NCI-H146 treated with DMSO at 0.1 percent for 48 hours (cell line): ENCODE results near the gene NFKB1.

Experiments used
- DNase-seq: peaks from one replicate; lab custom pipeline; 2025; ENCODE audit not compliant: unreplicated experiment; lab: John Stamatoyannopoulos, UW

The NFKB1 gene

DNA sequence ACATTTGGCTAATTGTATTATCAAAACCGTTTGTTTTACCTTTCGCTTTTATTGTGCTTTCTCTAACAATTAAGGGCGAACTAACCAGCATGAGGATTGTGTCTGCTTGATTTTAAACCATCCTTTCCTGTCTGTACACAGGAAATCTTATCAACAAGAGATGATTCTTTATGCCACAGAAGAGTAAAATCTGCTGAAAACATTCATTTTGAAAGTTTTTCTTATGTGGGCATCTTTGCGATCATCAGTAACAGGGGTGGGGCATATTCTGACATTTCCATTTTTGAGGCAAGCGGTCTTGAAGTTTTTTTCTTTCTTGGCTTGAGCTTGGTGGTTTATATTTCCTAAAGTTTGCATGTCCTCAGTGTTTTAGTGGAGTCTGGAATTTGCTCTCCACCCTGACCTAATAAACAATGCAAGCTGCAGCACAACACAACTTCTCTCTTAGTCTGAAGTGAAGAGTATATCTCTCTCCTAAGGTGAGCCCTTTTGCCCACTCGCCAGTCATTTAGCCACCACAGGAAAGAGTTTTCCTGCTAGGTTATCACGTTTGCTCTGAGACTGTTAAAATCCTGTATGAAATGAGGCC lies 26.6 kb downstream of the NFKB1 start:
- DNase-seq = no peak

DNA sequence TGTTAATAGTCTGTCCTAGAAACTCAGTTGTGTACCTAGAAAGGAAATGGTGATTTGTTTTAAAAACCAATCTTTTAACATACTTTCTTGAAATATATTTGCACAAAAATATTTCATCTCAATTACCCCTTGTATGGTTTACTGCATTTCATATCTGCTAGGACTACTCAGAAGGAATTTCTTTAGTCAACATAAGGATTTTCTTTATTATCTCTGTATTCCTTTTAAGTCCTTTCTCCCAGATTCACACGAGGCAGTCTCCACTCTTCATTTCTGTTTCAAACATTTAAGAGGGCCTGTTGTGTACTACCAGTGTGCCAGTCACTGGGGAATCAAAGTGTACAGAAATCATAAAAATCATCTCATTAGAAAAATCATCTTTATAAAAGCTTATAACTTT lies 28.8 kb downstream of the NFKB1 start:
- DNase-seq = no peak

DNA sequence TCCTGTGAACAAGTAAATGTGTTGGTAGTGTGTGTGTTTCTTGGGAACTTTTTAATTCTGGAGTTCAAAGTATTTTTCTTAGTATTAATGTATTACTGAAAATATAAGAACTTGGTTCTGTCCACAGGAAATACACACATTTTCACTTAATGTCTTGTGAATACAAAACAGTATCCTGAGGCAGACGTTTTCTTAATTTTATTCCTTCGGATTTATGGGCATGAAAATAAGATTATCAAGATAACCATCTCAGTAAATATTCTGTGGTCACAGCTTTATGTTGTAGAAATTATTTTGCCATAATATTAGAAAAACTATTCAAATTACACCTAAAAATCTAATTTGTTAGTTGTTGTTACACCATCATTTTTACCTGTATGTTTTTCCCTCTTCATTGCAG lies 29.8 kb downstream of the NFKB1 start:
- DNase-seq = no peak

DNA sequence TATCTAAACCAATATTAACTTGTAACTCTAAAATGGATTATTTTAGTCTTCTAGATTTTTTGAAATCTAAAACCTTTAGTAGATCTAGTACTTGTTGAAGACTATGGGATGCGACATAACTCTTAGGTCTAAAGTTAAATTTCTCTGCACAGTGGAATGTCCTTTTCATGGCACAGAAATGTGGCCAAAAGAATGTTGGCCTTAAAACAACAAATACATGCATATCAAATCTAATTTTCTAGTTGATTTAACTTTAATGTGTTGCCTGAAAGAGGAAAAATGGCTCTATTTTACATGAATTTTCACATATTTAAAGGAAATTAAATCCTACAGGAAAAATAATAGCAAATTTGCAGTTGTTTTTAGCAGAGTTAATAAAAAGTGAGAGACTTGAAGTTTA lies 30.3 kb downstream of the NFKB1 start:
- no peak for DNase-seq

- no peak for DNase-seq
Observed at GRCh38 chr4:102533348-102533747, 32.2 kb downstream of the NFKB1 start.

DNA sequence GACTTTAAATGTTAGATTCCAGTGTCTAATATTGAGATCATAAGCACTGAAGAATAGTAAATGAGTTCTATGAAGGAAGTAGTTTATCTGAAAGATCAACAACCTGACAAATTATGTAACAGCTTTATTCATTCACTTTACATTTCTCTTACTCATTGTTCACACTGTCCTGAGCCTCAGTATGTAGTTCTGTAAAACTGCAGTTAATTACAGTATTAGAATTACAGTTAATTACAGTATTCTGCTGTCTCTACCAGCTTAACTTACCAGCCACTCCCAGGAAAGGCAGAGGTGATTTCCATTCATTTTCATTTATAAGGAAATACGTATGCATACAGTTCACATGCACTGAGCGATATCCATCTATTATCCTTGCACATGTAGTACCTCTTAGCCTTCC lies 32.7 kb downstream of the NFKB1 start:
- peak; percentile 20 for DNase-seq

DNA sequence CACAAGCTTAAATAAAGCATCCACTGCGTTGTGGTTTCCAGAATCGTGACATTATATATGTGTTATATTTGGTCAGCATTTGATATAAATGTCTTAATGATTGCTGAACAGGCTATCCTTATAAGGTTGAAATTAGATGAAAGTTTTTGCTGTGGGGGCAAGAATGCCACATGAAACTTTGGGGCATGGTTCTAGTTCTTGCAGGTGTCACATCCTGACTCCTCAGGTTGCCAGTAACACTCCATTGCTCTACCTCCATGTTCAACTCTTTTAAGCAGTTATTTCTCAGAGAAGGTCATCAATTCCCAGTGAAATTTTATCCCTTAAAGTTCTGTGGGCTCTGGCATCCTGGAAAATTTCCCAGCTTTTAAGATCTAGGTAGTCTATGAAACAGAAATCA lies 33.7 kb downstream of the NFKB1 start:
- DNase-seq = no peak

DNA sequence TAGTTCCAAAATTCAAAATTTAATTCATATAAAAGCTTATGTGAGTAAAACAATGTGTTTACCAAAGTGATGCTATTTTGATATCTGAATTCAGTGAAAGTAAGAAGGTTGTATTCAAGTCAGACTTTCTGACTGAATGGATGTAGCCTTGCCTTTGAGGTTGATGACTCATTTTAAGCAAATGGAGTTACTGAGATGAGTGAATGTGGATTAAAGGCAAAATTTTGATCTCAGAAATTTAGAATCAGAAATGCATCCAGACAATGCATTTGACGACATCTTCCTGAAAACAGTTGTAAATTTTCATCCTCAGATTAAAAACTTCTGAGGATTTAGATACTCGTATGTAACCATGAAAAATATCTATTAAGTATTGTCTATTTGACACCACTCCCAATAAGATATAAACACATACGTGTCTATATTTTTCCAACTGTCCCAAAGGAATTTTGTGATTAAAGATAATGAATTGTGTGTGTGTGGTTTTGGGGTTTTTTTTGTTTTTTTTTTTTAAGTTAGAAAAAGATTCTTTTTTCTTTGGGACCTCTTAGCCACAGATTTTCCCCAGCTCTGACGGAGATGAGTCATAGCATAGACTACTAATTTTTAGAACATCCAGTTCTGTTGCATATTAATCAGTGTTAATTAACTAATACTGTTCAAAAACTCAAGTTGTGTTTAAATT lies 34.4 kb downstream of the NFKB1 start:
- no peak for DNase-seq

DNA sequence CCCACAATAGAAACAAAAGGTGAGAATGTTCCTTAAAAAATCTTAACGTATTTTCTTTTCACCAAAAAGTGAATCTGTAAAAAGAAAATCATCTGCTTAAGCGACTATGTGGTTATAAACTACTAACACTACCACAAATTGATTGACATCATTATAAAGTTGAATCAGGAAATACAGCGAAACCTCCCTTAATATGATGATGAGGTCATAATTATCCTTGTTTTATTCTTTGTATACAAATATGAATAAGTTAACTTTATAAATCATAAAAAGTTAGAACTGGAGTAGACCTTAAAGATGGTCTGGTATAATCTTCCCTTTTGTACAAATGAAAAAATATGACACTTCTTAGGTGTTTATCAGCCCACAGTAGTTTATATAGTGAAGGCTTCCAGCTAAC lies 35.6 kb downstream of the NFKB1 start:
- DNase-seq = no peak

- no peak for DNase-seq
Observed at GRCh38 chr4:102537269-102537668, 36.1 kb downstream of the NFKB1 start.

DNA sequence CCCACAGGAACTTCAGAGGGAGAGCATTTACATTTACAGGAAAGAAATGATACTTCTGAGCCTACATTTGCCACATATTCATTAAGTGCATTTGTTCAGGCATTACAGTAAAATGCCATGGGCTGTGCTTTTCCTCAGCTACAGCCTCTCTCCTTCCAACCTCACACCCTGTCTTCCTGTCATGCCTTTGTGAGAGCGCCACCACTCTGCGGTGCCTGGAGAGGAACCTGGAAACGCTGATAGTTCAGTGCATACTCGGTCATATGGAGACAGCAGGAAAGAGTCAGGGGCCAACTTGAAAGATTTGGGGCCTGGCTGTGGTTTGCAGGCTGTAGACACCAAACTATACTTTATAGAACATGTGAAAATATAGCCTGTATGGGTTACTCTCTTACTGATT lies 40.5 kb downstream of the NFKB1 start:
- no peak for DNase-seq

DNA sequence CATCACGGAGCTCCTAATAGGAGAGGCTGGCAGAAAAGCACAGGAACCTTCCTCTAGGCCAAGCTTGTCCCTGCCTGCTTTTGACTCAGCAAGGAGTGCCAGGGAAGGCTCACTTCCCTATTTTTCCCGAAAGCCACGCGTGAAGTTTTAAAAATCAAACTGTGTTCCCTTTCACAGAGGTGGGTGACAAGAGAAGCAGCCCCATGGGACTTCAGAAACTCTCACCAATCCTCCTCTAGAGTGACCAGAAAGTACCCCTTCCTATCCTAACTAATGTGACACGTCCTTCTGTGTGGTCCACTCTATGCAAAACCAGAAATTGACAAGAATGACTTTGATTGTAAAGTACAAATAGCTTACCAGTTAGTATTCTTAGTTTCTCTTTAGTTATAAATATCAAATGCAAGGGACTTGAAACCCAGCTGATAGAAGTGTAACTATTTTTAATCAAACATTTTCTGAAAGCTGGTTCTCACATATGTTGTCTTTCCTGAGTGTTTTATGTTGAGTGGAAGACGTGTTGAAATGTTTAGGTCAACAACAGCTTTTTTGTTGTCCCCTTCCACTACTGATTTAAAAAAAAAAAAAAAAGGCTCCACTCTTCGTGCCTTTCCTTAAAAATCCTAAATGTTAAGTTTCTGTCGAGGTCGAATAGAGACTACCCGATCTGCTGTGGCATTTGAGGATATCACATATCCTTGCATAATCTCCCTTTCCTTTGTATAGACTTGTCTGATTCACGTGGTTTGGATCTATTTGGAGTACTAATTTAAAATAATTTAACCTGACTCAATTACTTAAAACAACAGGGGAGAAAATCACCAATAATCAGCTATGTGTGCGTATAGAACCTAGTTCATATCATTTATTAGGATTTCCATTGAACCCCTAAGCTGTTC lies 42.1 kb downstream of the NFKB1 start:
- DNase-seq = no peak

GRCh38 chr4:102546635-102547034 lies 45.5 kb downstream of the NFKB1 start:
- no peak for DNase-seq

DNA sequence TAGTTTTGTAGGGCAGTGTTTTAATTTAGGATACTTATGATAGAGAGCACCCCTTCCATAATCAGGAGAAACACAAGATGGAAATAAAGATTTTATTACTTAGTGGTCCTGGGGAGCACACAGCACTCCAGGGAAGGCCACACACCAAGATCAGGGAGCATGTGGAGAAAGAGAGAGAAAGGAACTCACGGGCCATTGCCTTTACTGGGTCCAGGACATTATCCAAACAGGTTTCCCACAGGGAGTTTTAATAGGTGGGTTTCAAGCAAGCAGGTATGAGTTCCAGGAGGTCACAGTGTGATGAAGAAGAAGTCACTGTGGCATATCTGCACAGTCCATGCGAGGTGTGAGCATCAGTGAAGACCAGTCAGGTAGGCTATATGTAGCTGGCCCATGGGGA lies 46.8 kb downstream of the NFKB1 start:
- no peak for DNase-seq

GRCh38 chr4:102551958-102552565 lies 50.9 kb downstream of the NFKB1 start:
- no peak for DNase-seq

DNA sequence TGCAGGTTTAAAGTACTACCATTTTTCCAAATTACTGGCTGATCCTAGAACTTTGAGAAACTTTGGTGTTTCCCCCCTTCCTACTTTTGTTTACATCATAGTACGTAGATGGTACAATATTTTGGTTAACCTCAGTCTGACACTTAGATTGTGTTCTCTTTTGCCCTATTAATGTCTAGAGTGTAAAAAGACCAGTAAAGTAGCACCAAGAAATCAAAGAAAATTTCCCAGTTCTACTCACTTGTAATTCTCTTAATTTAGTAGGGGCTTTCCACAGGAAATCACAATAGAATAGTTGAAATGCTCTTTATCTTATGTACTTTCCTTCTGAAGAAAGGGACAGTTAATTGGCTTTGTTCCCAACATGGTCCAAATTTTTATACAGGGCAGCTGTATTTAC lies 51.6 kb downstream of the NFKB1 start:
- DNase-seq = no peak

GRCh38 chr4:102553982-102554381 lies 52.8 kb downstream of the NFKB1 start:
- no peak for DNase-seq

GRCh38 chr4:102554482-102554881 lies 53.3 kb downstream of the NFKB1 start:
- DNase-seq = peak; percentile 23

DNA sequence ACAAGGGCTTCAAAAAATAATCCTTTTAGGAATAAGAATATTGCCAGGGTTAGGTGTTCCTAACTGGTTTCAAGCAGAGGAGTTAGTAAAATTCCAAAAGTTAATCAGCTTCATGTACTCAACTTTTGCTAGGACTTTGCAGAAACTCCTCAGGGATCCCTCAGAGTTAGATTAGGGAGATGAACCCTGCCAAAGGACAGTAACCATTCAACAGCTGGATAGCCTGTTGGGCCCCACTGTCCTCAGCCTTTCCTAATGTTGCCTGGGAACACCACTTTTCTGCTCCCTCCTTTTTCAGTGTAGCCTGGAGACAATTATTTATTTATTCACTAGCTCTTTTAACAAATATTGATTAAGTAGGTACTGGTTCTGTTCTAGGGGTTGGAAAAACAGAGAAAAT lies 53.8 kb downstream of the NFKB1 start:
- DNase-seq = peak; percentile 86

- no peak for DNase-seq
Observed at GRCh38 chr4:102557636-102558035, 56.5 kb downstream of the NFKB1 start.

DNA sequence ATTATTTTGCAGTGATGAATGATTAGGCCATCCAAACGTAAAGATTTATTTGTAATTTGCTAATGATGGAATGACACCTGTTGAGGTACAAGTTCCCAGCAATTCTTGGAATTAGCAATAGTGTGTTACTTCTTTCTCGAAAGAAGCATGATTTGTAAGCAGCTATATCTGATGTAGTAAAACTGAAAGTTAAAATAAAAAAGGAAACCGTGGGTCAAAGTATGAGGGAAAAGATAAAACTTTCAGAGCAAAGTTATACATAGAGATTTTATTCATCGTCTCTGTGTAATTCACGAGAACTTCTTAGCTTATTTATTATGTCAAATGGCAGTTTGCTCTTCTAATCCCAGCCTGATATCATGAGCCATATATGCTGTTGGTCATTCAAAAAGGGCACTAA lies 59.0 kb downstream of the NFKB1 start:
- DNase-seq = no peak
